Right forelimb (tissue), 1 donor: ENCODE results near the gene GBGT1.

Experiments
- DNase-seq: peaks from one replicate; pipeline ENCODE4 v3.0.0-alpha.2; 2018

GBGT1 gene

DNA sequence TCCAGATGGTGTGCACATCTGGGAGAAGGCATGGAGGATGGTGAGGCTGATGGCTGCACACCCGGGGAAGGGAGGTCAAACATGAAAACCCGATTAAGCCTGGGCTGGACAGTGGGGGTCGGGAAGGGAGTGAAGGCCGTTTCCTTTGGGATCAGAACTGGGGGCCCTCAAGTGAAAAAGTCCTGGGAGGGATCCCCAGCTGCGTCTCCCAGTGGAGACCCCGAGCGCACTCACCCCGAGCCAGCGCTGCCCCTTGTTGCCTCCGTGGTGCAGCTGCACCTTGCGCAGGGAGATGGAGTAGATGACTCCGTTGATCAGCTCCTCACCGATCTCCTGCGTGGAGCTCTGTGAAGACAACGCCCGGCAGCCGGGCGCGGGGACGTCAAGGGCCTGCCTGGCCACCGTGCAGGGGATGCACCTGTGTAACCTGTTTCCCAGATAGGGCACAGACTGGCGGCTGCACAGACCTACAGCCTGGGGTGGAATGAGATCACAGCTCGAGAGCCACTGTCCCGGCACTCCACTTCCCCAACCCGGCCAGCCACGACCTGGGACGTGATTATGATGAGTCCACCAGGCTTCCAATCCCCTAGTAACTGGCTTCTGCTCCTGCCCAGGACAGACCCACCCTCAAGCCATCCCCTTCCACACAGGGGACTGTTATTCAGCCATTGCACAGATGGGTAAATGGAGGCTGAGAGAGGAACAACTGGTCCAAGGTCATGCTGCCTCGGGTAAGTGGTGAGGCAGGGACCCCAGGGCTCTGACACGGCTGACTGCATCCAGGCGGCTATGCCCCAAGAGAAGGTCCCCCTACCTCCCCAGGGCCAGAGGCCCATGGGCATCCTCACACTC is 51.7 kb downstream of the GBGT1 start:
- DNase-seq = no peak

DNA sequence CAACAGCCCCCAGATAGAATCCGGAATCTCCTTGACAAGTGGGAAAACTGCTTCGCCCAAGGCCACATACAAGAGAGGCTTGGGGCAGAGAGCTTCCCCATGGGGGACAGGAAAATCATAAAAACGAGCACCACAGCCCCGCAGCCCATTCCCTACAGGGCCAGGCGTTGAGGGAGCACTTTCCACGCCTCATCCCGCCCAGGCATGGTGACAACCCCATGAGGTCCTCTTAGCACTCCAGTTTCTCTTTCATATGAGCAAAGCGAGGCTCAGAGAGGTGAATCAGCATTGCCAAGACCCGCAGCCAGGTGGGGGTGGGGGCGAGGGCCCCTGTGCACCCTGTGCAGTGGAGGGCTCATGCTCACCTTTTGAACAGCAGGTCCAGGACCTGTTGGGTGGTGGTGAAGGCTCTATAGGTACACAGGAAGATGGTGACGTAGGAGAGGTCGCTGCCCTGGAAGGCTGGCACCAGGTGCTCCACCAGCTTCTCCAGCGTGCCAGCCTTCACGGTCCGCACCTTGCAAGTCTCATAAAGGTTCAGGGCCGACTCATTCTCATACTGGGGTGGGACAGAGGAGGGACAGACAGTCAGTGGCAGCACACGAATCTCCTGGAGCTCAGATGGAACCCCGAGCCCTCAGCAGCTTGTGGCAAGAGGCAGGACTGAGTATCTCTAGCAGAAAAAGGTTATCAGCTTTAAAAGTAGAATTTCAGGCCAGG is 53.6 kb downstream of the GBGT1 start:
- DNase-seq = peak; percentile 32

DNA sequence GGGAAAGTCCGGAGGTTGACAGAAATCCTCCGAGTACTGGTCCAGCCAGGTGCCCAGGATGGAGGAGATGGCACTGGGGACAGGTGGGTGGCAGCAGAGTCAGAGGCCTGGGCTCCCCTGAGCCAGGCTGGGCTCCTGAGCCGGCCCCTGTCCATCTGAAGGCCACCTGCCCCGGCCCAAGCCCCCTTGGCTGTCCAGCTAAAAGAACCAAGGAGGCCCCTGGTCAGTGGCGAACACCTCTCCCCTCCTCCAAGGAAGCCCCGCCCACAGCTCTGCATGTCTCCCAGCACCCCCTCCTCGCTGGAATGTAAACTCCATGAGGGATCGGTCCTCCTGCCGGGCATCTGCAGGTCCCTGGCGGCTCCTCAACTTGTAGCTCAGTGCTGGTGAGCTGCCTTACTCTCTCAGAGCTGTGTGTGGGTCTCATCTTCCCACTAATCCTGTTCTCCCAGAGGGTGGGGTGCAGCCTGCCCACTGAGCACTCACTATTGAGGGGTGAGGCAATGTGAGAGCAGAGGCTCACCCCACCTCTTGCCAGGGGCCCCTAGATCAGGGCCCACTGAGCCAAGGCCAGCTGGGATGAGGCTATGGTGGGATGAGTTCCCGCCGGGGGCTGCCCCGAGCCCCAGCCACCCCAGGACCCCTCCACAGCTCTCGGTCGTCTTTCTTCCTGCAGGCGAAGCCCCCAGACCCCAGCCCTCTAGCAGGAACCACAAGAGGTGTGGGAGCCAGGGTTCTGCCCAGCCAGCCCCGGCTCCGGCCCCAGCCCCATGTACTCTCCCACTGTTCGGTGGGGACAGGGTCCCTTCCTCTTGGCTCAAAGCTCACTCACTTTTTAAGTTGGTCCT is 54.7 kb downstream of the GBGT1 start:
- DNase-seq = peak; percentile 28

DNA sequence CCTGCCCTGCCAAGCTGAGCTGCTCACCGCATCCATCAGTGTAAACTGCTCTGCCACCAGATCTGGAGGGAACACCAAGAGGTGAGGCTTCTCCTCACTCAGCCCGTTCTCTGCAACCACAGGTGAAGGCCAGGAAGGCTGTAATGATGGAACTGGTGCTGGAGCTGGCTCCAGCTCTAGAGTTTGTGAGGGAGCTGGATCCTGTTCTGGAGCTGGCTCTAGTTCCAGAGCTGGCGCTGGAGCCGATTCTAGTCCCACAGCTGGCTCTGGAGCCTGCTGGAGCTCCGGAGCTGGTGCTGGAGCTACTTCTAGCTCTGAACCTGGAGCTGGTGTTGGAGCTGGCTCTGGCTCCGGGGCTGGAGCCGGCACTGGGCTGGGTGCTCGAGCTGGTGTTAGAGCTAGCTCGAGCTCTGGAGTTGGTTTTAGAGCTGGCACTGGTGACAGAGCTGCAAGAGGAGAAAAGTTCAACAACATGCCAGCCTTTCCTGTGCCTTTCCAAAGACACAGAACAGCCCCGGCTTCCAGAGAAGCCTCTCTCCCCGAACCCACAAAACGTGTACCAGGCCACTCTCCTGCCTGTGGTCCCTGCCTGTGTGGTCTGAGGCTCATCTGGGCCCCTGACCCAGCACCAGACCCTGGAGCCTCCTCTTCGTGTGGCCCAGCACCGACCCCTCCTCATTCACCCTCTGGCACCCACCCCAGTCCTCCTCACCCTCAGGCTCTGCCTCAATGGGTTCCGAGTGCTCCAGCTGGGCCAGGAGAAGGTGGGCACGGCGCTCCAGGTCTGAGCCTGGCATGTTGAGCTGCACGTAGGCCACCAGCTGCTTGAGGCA is 55.5 kb downstream of the GBGT1 start:
- DNase-seq = peak; percentile 39

DNA sequence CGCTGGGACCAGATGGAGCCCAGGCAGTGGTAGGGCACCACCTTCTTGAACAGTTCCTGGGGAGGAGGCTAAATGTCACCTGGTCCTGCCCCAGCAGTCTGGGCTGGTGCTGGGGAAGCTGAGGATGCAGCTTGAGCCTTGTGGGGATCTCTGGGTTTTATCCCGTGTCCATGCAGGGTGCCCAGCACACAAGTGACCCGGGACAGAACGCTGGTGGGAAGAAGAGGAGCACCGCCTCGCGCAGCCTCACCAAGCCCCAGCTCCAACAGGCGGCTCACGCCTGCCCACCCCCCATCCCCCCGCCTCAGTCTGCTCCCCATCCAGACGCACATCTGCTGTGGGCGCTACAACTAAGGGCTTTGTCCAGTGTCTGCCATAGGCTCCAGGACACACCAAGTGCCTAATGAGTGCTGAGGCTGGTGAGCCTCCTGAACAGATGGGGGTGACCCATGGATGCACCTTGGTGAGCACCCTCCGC is 56.4 kb downstream of the GBGT1 start:
- peak; percentile 39 for DNase-seq

DNA sequence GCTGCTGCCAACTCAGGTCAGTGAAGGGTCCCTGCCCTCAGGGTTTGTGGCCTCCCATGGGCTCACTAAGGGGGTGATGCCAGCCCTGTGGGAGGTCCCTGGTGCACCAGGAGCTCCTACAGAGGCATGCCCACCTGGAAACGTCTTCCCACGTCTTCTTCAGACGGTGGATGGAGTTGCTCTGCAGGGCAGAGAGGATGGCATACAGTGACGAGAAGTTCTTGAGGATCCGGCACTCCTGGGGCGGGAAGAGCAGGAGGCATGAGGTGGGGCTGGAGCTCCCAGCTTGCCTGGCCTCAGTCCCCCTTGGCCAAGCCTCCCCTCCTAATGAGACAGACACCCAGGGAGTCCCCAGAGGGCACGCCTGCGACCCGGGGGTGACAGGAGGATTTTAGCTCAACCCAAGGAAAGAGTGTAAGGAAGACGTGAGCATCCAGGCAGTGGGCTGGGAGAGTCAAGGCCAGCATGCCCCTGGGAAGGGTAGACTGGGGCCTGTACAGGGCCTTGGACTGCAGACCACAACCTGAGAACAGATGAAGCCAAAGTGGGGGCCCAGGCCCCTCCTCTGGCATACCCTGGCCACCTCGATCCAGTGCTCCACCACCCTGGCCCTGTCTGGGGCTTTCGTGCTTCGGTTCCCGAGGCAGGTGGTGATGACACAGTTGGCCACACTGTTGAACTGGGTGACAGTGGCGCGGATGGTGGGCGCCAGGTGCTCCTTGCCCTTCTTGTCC is 57.0 kb downstream of the GBGT1 start:
- DNase-seq = peak; percentile 23

DNA sequence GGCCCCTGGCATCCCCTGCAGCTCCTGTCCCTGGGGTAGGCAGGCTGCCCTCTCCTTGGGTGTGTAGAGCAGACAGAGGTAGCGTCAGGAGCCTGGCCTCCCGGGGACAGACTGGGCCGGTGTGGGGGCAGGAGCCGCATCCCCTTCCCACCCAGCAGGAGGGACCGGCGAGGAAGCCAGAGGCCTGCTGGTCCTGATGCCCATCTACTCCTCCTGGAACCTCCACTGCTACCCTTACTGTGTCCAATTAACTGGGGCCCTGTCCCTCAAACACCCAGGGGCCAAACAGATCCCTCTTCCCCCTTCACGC is 58.3 kb downstream of the GBGT1 start:
- DNase-seq = peak; percentile 19

DNA sequence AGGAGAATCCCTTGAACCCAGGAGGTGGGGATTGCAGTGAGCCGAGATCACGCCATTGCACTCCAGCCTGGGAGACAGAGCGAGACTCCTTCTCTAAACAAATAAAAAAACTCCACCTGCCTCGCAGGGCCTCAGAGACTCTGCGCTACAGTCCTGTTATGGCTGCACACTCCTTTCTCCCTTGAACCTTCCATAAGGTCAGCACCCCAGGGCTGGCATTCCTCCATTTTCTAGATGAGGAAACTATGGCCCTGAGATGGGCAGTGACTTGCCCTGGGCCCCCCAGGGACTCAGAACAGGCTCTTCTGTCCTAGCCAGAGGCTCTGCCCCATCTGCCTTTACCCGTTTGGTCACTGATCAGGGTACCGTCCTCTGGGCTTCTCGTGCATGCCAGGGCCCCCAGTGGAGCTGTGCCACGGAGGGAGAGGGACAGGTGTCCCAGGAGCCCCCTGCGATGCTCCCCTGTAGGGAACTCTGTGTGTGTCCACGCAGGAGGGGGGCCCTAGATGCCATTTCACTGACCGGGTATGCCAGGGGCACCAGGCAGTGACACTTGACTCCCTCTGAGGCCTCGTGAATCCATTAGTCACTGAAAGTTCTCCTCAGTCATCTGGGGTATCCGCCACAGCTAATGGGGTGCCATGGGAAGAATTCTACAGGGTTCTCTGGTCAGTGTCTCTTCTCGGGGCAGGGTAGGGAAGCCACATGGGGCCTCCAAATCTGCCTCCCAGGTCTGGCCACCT is 58.8 kb downstream of the GBGT1 start:
- peak; percentile 41 for DNase-seq

DNA sequence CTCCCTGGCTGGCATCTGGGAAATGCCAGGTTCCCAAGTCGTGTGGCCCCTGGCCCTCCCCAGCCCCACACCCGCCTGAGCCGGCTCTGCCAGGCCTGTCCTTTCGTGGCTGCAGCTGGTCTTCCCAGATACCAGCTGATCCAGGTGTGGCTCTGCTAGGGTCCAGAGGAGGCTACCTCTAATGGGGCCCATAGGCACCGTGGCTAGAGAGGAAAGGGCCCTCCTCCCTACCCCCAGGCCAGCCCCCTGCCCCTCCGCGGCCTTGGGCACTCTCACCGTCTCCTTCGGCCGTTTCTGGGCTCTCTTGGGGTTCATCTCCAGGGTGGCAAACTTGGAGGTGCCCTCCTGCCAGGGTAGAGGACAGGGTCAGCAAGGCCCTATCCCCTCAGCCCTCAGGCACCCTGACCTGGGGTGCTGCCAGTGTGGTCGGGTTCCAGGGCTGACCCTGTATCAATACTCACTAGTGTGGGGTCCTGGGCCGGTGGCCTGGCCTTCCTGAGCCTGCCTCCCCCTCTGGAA is 59.7 kb downstream of the GBGT1 start:
- peak; percentile 32 for DNase-seq

DNA sequence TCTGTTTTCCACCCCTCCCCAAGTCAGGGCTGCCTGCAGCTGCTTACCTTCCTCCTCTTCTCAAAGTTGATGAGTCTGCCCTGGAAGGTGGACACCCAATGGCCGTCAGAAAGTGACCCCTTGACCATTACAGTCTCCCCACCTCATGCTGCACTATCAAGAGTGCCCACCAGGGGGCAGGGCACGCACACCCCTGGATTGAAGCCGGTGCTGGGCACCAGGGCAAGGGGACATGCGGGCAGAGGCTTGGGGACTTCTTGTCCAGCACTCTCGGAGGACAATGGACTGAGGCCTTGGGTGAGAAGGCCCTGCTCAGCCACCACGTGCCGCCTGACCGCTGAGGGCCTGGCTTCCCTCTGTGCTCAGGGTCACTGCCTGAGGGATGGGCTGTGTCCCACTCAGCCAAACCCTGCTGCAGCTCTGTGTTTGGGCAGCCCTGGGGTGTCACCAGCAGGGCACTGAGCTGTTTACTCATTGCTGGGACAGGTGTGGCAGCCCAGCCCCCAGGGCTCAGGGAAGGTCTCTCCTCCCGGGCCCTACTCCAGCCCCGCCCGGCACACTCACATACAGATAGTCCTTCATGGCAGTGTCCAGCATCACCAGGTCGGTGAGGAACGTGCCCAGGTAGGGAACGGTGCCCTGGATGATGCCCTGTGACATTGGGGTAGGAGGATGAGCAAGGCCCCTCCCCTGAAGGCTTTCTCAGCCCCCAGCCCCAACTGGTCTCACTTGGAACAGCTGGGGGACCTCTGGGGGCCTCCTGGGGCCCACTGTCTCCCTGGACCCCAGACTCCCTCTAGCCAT is 60.3 kb downstream of the GBGT1 start:
- peak; percentile 84 for DNase-seq
